ENCODE measurements around the gene GPX2.

- TF ChIP-seq REST (IDR thresholded peaks at IDR 0.05; ENCODE audit: unreplicated experiment) (no peak), CTCF (conservative IDR thresholded peaks at IDR 0.05; ENCODE audit: low read depth in 2 of 2) (no peak), EZH2 (IDR thresholded peaks at IDR 0.05; ENCODE audit: low read depth, unreplicated experiment) (no peak), POLR2AphosphoS5 (IDR thresholded peaks at IDR 0.05; ENCODE audit: low read depth) (no peak), ZNF114 (CRISPR knock-in tag; IDR thresholded peaks at IDR 0.05) (no peak), CREB1 (CRISPR knock-in tag; IDR thresholded peaks at IDR 0.05; ENCODE audit: low read depth) (no peak), STAT1 (IDR thresholded peaks at IDR 0.05; ENCODE audit: unreplicated experiment) (no peak), EZH2phosphoT487 (IDR thresholded peaks at IDR 0.05; ENCODE audit: unreplicated experiment) (no peak), ZNF331 (CRISPR knock-in tag; IDR thresholded peaks at IDR 0.05; ENCODE audit: low read depth) (no peak)
These were observed 3.9 kb upstream of the GPX2 start for GRCh38 chr14:64946310-64947045.

Data from GM23338 (cell line).